Tibial nerve (tissue), 3 donors: ENCODE measurements around the gene MS4A10.

ENCODE experiments used
- POLR2A ChIP-seq, 2 donors: fragments of 450-650 bp; IDR thresholded peaks; one replicate each; pipeline ENCODE4 v1.6.1; 2017; ENCODE audit warnings: antibody characterized with exemption in 2 of 2, mild to moderate bottlenecking in 2 of 2, moderate library complexity in 2 of 2
- TF ChIP-seq, protein P1 (sequence below), 5 experiments: fragments of 200-600 bp in 3 of 5; fragments of 450-650 bp in 2 of 5; sonication (generic) in 3 of 5; IDR thresholded peaks; one replicate each; pipeline ENCODE4 v1.5.1; 2016 to 2019; ENCODE audit warnings: antibody characterized with exemption in 5 of 5, mild to moderate bottlenecking in 3 of 5, moderate library complexity in 2 of 5

DNA sequence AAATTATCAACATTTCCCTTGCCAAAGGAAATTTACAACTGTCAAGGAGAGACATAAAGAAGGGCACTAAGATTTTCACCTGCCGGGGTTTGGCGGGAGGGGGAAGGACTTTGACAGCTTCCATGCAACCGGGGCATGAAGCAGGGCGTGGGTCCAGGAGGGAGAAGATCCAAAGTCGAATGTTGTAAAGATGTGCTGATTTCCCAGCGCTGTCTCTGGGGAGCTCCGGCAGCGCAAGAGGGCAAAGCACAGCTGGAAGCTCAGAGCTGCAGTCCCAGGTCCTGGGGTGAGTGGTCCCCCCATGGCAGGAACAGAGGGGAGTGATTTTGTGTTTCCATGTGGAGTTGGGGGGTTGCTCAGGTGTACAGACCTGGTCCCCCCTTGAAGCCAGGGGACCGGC lies at the start of gene MS4A10:
- no peak for TF ChIP-seq POLR2A (IDR thresholded peaks at IDR 0.05)
- TF ChIP-seq, protein P1, sequence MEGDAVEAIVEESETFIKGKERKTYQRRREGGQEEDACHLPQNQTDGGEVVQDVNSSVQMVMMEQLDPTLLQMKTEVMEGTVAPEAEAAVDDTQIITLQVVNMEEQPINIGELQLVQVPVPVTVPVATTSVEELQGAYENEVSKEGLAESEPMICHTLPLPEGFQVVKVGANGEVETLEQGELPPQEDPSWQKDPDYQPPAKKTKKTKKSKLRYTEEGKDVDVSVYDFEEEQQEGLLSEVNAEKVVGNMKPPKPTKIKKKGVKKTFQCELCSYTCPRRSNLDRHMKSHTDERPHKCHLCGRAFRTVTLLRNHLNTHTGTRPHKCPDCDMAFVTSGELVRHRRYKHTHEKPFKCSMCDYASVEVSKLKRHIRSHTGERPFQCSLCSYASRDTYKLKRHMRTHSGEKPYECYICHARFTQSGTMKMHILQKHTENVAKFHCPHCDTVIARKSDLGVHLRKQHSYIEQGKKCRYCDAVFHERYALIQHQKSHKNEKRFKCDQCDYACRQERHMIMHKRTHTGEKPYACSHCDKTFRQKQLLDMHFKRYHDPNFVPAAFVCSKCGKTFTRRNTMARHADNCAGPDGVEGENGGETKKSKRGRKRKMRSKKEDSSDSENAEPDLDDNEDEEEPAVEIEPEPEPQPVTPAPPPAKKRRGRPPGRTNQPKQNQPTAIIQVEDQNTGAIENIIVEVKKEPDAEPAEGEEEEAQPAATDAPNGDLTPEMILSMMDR (IDR thresholded peaks at IDR 0.05): no peak
